Measurements from ENCODE around the gene EPS8L1. TPM values are rescaled to one million over a fixed set of nuclear protein-coding genes. Genes with fewer than 3 reads are reported as not detected.
A peak's percentile ranks its signal among the peaks of the same experiment; 100 is the strongest.

EPS8L1 gene
- total RNA-seq, 1 donor from 2014 or later, result 64.6 TPM

GRCh38 chr19:55115446-55116065 lies 39.9 kb downstream of the EPS8L1 start:
- DNase-seq (ENCODE audit: low spot score), result no peak

GRCh38 chr19:55116232-55116858 lies 40.7 kb downstream of the EPS8L1 start:
- DNase-seq (ENCODE audit: low spot score), result peak; percentile 81

DNA sequence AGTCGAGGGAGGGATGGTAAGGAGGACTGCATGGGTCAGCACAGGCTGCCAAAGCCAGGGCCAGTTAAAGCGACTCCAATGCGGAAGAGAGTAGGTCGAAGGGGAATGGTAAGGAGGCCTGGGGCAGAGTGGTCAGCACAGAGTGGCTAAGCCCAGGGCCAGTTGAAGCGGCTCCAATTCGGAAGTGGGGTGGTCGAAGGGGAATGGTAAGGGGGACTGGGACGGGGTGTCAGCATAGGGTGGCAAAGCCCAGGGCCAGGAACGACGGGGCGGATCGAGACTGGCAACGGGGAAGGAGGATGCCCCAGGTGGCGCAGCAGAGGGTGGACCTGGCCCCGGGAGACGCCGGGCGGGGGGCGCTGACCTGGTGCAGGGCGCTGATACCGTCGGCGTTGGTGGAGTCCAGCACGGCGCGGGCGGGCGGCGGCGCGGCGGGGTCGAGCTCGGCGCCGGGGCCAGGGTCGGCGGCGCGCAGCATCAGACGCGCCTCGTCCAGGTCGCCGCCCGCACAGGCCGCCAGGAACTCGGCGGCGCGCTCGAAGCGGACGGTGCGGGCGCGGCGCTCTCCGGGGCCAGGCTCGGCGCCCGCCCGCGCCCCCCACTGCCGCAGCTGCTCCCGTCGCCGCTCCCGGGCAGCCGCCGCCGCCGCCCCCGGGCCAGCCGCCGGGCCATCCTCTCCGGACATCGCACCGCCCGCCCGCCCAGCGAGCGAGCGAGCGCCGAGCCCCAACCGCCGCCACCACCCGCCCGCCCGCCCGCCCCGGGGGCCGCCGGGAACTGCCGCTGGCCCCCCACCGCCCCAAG lies 41.4 kb downstream of the EPS8L1 start, which contains the start of gene PPP1R12C:
Gene PPP1R12C (minus strand): TSS at position 779 of the 804 bp plus-strand sequence. CDS start 94 bp downstream, at position 685.
- DNase-seq (ENCODE audit: low spot score), result no peak

DNA sequence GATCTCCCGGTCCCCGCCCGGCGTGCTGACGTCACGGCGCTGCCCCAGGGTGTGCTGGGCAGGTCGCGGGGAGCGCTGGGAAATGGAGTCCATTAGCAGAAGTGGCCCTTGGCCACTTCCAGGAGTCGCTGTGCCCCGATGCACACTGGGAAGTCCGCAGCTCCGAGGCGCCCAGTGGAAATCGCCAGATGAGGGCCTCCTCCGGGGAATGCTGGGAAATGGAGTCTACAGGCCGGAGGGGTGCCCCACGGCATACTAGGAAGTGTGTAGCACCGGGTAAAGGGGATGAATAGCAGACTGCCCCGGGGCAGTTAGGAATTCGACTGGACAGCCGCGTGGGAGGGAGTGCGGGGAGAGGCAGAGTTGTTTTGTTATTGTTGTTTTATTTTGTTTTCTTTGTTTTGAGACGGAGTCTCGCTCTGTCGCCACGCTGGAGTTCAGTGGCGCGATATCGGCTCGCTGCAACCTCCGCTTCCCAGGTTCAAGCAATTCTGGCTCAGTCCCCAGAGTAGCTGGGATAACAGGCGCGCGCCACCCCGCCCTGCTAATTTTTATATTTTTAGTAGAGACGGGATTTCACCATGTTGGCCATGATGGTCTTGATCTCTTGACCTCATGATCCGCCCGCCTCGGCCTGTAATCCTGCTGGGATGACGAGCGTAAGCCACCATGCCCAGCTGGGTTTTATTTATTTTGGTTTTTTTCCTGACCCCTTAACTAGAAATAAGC lies 42.2 kb downstream of the EPS8L1 start:
- peak; percentile 98 for DNase-seq (ENCODE audit: low spot score)

DNA sequence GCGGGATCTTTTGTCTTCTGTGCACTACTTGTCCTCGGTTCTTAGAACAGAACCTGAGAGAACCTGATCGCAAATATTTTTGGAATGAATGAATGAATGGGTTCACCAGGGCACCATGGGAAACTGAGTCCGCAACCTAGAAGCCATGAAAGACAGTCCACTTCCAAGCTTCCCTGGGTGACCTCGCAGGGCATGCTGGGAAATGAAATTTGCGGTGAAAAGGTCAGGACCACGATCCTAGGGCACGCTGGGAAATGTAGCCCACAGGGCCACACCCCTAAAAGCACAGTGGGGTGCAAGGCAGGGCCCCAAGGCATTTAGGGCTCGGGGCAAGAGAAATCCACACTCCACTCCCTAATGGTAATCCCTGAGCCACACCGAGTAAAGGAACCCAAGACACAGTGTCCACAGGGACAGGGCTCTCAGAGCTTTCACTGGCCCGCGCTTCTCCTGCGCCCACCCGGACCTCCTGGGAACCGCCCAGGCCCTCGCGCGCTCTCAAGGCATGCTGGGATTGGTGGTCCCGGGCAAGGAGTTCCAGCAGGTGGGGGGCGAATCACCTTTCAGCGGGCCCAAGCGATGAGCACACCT lies 42.8 kb downstream of the EPS8L1 start:
- no peak for DNase-seq (ENCODE audit: low spot score)

- DNase-seq (ENCODE audit: low spot score), result no peak
Measured at GRCh38 chr19:55119053-55119452, 43.4 kb downstream of the EPS8L1 start.

GRCh38 chr19:55131421-55131820 lies 55.8 kb downstream of the EPS8L1 start:
- DNase-seq (ENCODE audit: low spot score), result no peak

DNA sequence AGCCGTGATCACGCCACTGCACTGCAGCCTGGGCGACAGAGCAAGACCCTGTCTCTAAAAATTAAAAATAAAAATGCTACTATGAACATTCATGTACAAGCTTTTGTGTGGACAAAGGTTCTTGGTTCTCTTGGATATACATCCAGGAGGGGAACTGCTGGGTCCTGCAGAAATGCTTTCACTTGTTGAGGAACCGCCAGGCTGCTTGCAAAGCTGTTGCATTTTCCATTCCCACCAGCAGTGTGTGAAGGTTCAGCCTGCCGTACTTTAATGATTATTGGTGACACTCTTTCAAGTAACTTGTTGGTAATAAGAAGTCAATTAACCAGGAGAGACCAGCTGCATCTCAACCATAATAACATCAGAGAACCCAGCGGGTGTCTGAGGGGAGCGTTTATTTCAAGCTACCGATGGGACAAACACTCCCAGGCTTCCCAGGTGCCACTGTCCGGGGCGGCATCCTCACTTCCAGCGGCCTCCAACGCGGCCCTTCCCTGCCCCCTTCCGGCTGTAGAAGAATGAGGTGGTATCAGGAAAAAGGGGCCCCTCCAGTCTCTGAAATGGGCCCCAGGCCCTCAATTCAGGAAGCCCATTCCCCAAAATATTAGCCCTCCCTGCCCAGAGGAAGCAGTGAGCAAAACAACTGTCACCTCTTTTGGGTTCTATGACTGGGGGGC lies 56.9 kb downstream of the EPS8L1 start:
- DNase-seq (ENCODE audit: low spot score), result no peak

GRCh38 chr19:55133639-55134444 lies 58.2 kb downstream of the EPS8L1 start:
- DNase-seq (ENCODE audit: low spot score), result no peak

GRCh38 chr19:55134736-55135135 lies 59.1 kb downstream of the EPS8L1 start:
- no peak for DNase-seq (ENCODE audit: low spot score)

DNA sequence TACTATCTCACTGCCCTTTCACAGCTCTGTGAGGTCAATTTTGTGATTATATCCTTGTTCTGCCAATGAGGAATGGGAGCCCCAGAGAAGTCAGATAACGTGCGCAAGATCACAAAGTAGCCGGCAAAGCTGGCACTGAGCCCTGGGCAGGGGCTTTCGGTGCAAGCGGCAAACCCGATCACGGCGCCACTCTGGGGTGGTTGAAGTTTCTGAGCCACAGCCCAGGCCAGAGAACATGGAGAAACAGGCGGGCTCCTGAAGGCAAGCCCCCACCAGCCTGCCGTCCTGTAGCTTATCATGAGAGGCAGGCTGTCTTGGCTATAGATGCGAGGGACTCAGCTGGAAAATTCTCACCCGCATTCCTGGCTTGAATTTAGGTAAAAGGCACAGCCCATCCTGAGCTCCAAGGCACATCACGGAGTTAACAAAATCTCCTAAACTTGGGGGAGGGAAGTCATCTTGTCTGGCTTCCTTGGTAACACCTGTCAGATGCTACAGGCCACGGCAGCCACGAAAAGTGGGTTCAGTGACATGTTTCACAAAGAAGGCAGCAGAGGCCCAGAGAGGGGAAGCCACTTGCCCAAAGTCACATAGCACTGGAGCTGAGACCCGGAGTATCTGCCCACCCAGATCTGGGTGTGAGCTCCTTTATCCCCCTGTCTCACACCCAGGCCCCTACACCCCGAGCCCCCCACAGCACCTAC lies 60.9 kb downstream of the EPS8L1 start:
- no peak for DNase-seq (ENCODE audit: low spot score)

Other genes with a start within 250 kb of the EPS8L1 start
- gene KIR2DS4, start 243.2 kb upstream of the EPS8L1 start, total RNA-seq, result not detected
- not detected for gene KIR3DL2, start 225.4 kb upstream of the EPS8L1 start, total RNA-seq
- gene FCAR, start 201.6 kb upstream of the EPS8L1 start, total RNA-seq, result 0.39 TPM
- not detected for gene NCR1, start 169.7 kb upstream of the EPS8L1 start, total RNA-seq
- gene NLRP7, start 128.3 kb upstream of the EPS8L1 start, total RNA-seq, result not detected
- gene NLRP2, start 109.5 kb upstream of the EPS8L1 start, total RNA-seq, result 75.1 TPM
- 1.2 TPM for gene GP6, start 37.6 kb upstream of the EPS8L1 start, total RNA-seq
- gene RDH13, start 12.7 kb upstream of the EPS8L1 start, total RNA-seq, result 24.8 TPM
- 183 TPM for gene PPP1R12C, start 41.8 kb downstream of the EPS8L1 start, total RNA-seq
- gene TNNT1, start 73.3 kb downstream of the EPS8L1 start, total RNA-seq, result 0.89 TPM
- gene TNNI3, start 81.9 kb downstream of the EPS8L1 start, total RNA-seq, result not detected
- gene DNAAF3, start 90.7 kb downstream of the EPS8L1 start, total RNA-seq, result 1.6 TPM
- not detected for gene SYT5, start 104.4 kb downstream of the EPS8L1 start, total RNA-seq
- gene PTPRH, start 133.6 kb downstream of the EPS8L1 start, total RNA-seq, result 1.3 TPM
- 6.4 TPM for gene TMEM86B, start 152.9 kb downstream of the EPS8L1 start, total RNA-seq
- gene PPP6R1, start 183.1 kb downstream of the EPS8L1 start, total RNA-seq, result 65.1 TPM
- 31.2 TPM for gene HSPBP1, start 204.2 kb downstream of the EPS8L1 start, total RNA-seq
- 10.6 TPM for gene BRSK1, start 208.1 kb downstream of the EPS8L1 start, total RNA-seq
- 1.9 TPM for gene TMEM150B, start 249.5 kb downstream of the EPS8L1 start, total RNA-seq